ENCODE data around the gene LEP.

DNA sequence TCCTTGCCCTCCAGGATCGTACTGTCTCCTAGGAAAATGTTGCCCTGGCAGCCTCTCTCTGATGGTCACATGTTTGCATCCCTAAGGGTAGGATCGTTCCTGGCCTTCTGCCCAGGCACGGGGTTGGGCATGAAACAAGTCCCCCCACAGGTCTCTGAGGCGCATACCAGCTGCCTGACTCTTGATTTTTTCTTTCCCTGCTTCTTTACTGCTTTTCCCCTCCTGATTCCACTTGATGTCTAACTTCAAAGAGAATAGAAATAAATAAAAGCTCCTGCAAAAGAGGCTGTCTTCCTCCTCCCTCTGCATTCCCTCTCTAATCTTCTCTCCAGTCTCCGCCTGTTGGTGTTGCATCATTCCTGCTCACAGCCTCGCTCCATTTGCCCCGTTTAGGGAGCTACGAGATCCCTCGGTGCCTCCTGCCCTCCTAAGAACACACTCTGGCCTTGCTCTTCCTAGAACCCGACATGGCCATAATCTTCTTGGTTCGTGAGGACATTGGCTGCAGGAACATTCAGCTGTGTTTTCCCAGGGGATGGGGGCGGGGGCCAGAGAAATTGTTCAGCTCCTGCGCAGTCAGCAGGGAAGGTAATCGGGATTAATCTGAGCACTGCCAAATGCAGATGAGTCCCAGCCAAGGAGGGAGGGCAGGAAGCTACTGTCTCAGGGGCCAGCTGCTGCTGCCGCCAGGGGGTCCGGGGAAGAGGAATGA is 26.0 kb downstream of the LEP start:
- TF ChIP-seq, protein P1, sequence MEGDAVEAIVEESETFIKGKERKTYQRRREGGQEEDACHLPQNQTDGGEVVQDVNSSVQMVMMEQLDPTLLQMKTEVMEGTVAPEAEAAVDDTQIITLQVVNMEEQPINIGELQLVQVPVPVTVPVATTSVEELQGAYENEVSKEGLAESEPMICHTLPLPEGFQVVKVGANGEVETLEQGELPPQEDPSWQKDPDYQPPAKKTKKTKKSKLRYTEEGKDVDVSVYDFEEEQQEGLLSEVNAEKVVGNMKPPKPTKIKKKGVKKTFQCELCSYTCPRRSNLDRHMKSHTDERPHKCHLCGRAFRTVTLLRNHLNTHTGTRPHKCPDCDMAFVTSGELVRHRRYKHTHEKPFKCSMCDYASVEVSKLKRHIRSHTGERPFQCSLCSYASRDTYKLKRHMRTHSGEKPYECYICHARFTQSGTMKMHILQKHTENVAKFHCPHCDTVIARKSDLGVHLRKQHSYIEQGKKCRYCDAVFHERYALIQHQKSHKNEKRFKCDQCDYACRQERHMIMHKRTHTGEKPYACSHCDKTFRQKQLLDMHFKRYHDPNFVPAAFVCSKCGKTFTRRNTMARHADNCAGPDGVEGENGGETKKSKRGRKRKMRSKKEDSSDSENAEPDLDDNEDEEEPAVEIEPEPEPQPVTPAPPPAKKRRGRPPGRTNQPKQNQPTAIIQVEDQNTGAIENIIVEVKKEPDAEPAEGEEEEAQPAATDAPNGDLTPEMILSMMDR (IDR thresholded peaks at IDR 0.05; ENCODE audit: borderline replicate concordance, extremely low read depth, low read length, poor library complexity, severe bottlenecking) = no peak
- no peak for TF ChIP-seq EZH2 (IDR thresholded peaks at IDR 0.05; ENCODE audit: borderline replicate concordance, low read depth, low read length, severe bottlenecking)

Measured in DND-41 (cell line).